K562 (cell line): ENCODE results near the gene CHPF2. TPM values are rescaled to one million over a fixed set of nuclear protein-coding genes. Genes with fewer than 3 reads are reported as not detected.

ENCODE experiments used
- BRF1 ChIP-seq: IDR thresholded peaks from 3 replicates; pipeline ENCODE4 v1.6.1; 2011; ENCODE audit warnings: borderline replicate concordance, mild to moderate bottlenecking; ENCODE audit not compliant: insufficient read length; ENCODE audit errors: extremely low read depth
- CBX5 ChIP-seq: IDR thresholded peaks from 2 replicates; pipeline ENCODE4 v1.6.1; 2014; ENCODE audit warnings: low read depth, borderline replicate concordance
- CREB1 ChIP-seq, 2 experiments: sonication (generic) in 1 of 2; formaldehyde crosslinking in 1 of 2; IDR thresholded peaks; 2 replicates each; pipeline versions ENCODE4 v1.6.1 to v1.8.0; 2012 to 2022; ENCODE audit warnings: inconsistent platforms in 1 of 2, mild to moderate bottlenecking in 1 of 2, missing genetic modification reagents in 1 of 2, moderate library complexity in 1 of 2
- CUX1 ChIP-seq: fragments of 200-800 bp; sonication (Bioruptor generic); IDR thresholded peaks from 2 replicates; pipeline ENCODE4 v1.6.1; 2016; ENCODE audit warnings: missing genetic modification characterization, missing compliant biosample characterization
- HDAC1 ChIP-seq, 2 experiments: fragments of 450-650 bp; IDR thresholded peaks; 2 replicates each; pipeline ENCODE4 v1.6.1; 2016 to 2017; ENCODE audit warnings: inconsistent platforms in 1 of 2, mild to moderate bottlenecking in 1 of 2, moderate library complexity in 1 of 2
- HLTF ChIP-seq: fragments of 450-650 bp; IDR thresholded peaks from 2 replicates; pipeline ENCODE4 v1.6.1; 2016
- MBD1 ChIP-seq: fragments of 250-450 bp; sonication (Bioruptor Pico); IDR thresholded peaks from 2 replicates; pipeline ENCODE4 v1.8.0; 2022; ENCODE audit warnings: inconsistent platforms
- NFIX ChIP-seq: fragments of 250-450 bp; sonication (Bioruptor Pico); IDR thresholded peaks from 2 replicates; pipeline ENCODE4 v1.4.0; 2020; ENCODE audit warnings: low read depth, mild to moderate bottlenecking, moderate library complexity
- RBFOX2 ChIP-seq: fragments of 200-400 bp; formaldehyde crosslinking; IDR thresholded peaks from 2 replicates; pipeline ENCODE4 v1.6.1; 2017; ENCODE audit warnings: low read depth, mild to moderate bottlenecking, low read length, moderate library complexity
- XRCC5 ChIP-seq: fragments of 200-400 bp; formaldehyde crosslinking; IDR thresholded peaks from 2 replicates; pipeline ENCODE4 v1.6.1; 2017; ENCODE audit warnings: low read depth, mild to moderate bottlenecking, low read length
- polyA plus RNA-seq, 8 experiments: library from polyadenylated mRNA; depleted of rRNA in 4 of 8; stranded (reverse) in 5 of 8; unstranded in 3 of 8; fragments of >200 nt; fragmentation: Nextera tagmentation in 2 of 8; fragmentation: Illumina TruSeq in 1 of 8; extraction: Ambion mirVana in 2 of 8; extraction: Trizol in 1 of 8; gene quantifications; 2 replicates each; pipeline versions ENCODE4 v1.2.1 to v1.2.3, GENCODE V29; 2011 to 2014; ENCODE audit warnings: inconsistent platforms in 1 of 8, missing spikeins in 1 of 8
- total RNA-seq, 7 experiments: library from RNA; depleted of rRNA in 6 of 7; stranded (reverse); fragments of >200 nt in 6 of 7; fragmentation: Illumina TruSeq in 2 of 7; extraction: Trizol in 2 of 7; gene quantifications; 2 replicates each; pipeline versions ENCODE4 v1.2.1 to v1.2.3, GENCODE V29; 2011 to 2021; ENCODE audit warnings: low replicate concordance in 1 of 7
- TF ChIP-seq, protein P1 (sequence below), 2 experiments: fragments of 450-650 bp; IDR thresholded peaks; 2 replicates each; pipeline ENCODE4 v1.6.1; 2018; ENCODE audit warnings: mild to moderate bottlenecking in 2 of 2, low read depth in 1 of 2; ENCODE audit not compliant: partially characterized antibody in 2 of 2
- TF ChIP-seq, protein P2 (sequence below): sonication (generic); formaldehyde crosslinking; IDR thresholded peaks from 2 replicates; pipeline ENCODE4 v1.8.1; 2023; ENCODE audit warnings: mild to moderate bottlenecking, missing genetic modification reagents

Gene CHPF2
- total and polyA plus RNA-seq, 9 of the 15 experiments (the other 6 are each of a cell fraction or from before 2014, with no cell fraction given), result 0.08 to 32.8 (median 10.5) TPM

DNA sequence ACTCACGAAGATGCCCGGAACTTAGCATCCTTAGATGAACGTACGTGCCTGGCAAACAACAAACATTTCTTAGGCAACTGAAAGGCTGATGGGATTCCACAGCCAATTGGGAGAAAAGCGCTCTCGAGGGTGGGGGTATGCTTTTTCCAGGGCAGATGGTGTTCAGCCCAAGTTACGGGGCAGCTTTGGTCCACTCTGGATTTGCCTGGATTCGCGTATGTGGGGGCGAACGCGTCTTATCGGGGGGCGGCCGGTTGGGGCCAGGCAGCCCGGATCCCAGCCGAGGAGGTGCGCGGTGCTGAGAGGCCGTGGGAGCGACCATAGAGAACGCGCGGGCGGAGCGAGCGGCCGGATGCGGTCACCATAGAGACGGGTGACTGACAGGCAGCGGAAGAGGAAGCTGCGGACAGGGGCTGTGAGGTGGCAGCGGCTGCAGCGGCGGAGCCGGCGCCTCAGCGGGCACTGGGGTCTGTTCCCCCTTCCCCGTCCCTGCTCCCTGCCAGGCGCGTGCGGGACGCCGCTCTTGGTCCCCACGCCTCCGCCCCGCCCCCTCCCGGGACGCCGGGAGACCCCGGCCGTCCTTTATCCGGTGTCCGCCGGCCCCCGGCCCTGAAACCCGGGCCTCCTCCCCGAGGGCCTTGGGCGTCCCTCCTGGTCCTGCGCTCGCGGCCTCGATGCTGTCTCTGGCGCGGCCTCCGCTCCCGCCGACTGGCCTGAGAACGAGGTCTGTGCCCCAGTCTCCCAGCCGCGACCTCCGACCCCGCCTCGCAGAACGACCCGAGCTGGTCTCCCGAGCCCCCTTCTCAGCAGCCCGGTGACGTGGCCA lies at the start of gene CHPF2 (continued):
- TF ChIP-seq CUX1 (CRISPR knock-in tag) (no peak), HLTF (no peak), RBFOX2 (peak; percentile 82), MBD1 (no peak), HDAC1 (IDR thresholded peaks at IDR 0.05) (peak in 1 of 2 experiments; percentile 65; a peak in 2 of 4 replicates), CBX5 (no peak), CREB1 (IDR thresholded peaks at IDR 0.05) (no peak), CREB1 (CRISPR knock-in tag; IDR thresholded peaks at IDR 0.05) (peak; percentile 42; the same call in 1 of the 2 replicates), BRF1 (no peak), XRCC5 (0 out of 2 replicates have a peak, but pooled peaks have one; percentile 42), NFIX (no peak)
- TF ChIP-seq, protein P1, sequence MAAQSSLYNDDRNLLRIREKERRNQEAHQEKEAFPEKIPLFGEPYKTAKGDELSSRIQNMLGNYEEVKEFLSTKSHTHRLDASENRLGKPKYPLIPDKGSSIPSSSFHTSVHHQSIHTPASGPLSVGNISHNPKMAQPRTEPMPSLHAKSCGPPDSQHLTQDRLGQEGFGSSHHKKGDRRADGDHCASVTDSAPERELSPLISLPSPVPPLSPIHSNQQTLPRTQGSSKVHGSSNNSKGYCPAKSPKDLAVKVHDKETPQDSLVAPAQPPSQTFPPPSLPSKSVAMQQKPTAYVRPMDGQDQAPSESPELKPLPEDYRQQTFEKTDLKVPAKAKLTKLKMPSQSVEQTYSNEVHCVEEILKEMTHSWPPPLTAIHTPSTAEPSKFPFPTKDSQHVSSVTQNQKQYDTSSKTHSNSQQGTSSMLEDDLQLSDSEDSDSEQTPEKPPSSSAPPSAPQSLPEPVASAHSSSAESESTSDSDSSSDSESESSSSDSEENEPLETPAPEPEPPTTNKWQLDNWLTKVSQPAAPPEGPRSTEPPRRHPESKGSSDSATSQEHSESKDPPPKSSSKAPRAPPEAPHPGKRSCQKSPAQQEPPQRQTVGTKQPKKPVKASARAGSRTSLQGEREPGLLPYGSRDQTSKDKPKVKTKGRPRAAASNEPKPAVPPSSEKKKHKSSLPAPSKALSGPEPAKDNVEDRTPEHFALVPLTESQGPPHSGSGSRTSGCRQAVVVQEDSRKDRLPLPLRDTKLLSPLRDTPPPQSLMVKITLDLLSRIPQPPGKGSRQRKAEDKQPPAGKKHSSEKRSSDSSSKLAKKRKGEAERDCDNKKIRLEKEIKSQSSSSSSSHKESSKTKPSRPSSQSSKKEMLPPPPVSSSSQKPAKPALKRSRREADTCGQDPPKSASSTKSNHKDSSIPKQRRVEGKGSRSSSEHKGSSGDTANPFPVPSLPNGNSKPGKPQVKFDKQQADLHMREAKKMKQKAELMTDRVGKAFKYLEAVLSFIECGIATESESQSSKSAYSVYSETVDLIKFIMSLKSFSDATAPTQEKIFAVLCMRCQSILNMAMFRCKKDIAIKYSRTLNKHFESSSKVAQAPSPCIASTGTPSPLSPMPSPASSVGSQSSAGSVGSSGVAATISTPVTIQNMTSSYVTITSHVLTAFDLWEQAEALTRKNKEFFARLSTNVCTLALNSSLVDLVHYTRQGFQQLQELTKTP (IDR thresholded peaks at IDR 0.05; ENCODE audit: low read depth in 1 of 2, partially characterized antibody in 2 of 2), result no peak
- TF ChIP-seq, protein P2, sequence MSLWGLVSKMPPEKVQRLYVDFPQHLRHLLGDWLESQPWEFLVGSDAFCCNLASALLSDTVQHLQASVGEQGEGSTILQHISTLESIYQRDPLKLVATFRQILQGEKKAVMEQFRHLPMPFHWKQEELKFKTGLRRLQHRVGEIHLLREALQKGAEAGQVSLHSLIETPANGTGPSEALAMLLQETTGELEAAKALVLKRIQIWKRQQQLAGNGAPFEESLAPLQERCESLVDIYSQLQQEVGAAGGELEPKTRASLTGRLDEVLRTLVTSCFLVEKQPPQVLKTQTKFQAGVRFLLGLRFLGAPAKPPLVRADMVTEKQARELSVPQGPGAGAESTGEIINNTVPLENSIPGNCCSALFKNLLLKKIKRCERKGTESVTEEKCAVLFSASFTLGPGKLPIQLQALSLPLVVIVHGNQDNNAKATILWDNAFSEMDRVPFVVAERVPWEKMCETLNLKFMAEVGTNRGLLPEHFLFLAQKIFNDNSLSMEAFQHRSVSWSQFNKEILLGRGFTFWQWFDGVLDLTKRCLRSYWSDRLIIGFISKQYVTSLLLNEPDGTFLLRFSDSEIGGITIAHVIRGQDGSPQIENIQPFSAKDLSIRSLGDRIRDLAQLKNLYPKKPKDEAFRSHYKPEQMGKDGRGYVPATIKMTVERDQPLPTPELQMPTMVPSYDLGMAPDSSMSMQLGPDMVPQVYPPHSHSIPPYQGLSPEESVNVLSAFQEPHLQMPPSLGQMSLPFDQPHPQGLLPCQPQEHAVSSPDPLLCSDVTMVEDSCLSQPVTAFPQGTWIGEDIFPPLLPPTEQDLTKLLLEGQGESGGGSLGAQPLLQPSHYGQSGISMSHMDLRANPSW (CRISPR knock-in tag), result no peak
